Activated CD8-positive, alpha-beta memory T cell treated with anti-CD3 and anti-CD28 coated beads for 48 hours (primary cell): ENCODE data around the gene TGM2.
"Not testable (repeated sequence)": the region's sequence is repeated elsewhere in the genome, so short reads cannot be mapped to it uniquely, and the experiment has no call there.

ENCODE experiments used
- DNase-seq, 3 experiments: peaks; one replicate each; pipeline ENCODE4 v3.0.0-alpha.2; 2020; ENCODE audit warnings: low read depth in 2 of 3, low spot score in 2 of 3

Gene TGM2

GRCh38 chr20:38116409-38117165 is 48.5 kb downstream of the TGM2 start:
- DNase-seq = no peak

- DNase-seq = no peak
These were observed 49.2 kb downstream of the TGM2 start for GRCh38 chr20:38115896-38116295.

GRCh38 chr20:38115205-38115604 is 49.9 kb downstream of the TGM2 start:
- no peak for DNase-seq

GRCh38 chr20:38114353-38114791 is 50.7 kb downstream of the TGM2 start:
- DNase-seq = no peak

- DNase-seq = no peak
These were observed 51.4 kb downstream of the TGM2 start for GRCh38 chr20:38113401-38114325.

GRCh38 chr20:38112930-38113294 is 52.2 kb downstream of the TGM2 start:
- no peak for DNase-seq

GRCh38 chr20:38112261-38112929 is 52.7 kb downstream of the TGM2 start:
- DNase-seq = no peak

- no peak for DNase-seq
These were observed 53.5 kb downstream of the TGM2 start for GRCh38 chr20:38111366-38112232.

- DNase-seq = no peak
These were observed 54.4 kb downstream of the TGM2 start for GRCh38 chr20:38110525-38111178.

- no peak for DNase-seq
These were observed 55.2 kb downstream of the TGM2 start for GRCh38 chr20:38109591-38110524.

GRCh38 chr20:38108986-38109541 is 56.0 kb downstream of the TGM2 start:
- no peak for DNase-seq

- DNase-seq = no peak
These were observed 56.6 kb downstream of the TGM2 start for GRCh38 chr20:38108438-38108985.

GRCh38 chr20:38107916-38108315 is 57.2 kb downstream of the TGM2 start:
- not testable (repeated sequence) for DNase-seq

GRCh38 chr20:38107386-38107785 is 57.7 kb downstream of the TGM2 start:
- not testable (repeated sequence) for DNase-seq

GRCh38 chr20:38106461-38106860 is 58.6 kb downstream of the TGM2 start:
- no peak for DNase-seq

GRCh38 chr20:38104285-38104684 is 60.8 kb downstream of the TGM2 start:
- no peak for DNase-seq

- not testable (repeated sequence) for DNase-seq
These were observed 62.9 kb downstream of the TGM2 start for GRCh38 chr20:38102206-38102605.

- DNase-seq = no peak
These were observed 66.1 kb downstream of the TGM2 start for GRCh38 chr20:38098952-38099351.
